GM19043 (cell line): ENCODE measurements around the gene ME3.
"Not testable (repeated sequence)": the region's sequence is repeated elsewhere in the genome, so short reads cannot be mapped to it uniquely, and the experiment has no call there.

Experiments
- ATAC-seq: cut with Tn5 transposase; IDR thresholded peaks from one replicate; pipeline ENCODE4 v1.9.1; 2021; ENCODE audit warnings: low read depth; ENCODE audit not compliant: unreplicated experiment

Gene ME3

DNA sequence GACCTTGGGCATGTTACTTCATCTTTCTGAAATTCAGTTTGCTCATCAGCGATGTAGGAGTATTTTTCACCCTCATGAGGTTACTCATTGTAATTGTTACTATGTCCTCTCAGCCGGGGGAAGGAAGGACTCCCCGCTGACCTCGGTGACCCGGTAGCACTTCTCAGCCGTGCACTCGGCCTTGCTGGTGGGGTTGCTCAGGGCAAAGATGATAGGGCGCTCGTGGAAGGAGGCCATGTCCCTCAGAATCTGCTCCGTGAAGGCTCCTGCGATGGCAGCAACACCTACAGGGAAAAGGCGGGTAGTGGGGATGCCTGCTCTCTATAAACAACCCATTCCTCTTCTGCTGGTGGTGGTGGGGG, 225.5 kb downstream of the ME3 start:
- no peak for ATAC-seq

DNA sequence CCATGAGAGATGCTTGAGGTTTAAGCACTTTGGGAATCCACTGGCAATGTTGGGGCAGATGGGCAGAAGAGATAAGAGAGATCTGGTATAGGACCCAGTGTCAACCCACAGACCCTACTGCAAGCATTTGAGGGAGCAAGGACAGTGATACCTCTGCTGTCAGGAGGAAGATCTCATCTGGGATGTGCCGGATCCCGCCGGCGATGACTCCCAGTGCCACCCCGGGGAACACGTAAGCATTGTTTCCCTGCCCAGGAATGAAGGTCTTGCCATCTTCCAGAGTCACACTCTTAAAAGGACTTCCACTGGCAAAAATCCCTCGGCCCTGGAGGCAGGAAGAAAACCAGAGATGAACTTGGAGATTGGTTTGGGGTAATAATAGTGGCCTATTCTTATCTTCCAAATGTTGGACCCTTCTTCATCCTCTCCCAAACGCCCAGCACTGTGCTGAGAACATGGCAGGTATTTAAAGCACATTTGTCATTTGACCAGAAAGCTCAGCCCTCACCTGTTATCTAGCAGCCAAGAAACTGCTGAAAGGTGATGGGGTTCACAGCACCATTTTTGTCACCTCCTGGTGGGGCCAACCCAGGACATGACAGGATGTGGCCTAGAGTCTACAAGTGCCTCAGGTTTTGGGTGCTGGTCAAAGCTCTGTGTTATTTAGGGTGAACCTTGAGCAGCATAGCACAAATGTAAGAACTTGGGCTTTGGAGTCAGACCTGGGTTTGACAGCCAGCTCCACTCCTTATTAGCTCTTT, 226.1 kb downstream of the ME3 start:
- no peak for ATAC-seq

DNA sequence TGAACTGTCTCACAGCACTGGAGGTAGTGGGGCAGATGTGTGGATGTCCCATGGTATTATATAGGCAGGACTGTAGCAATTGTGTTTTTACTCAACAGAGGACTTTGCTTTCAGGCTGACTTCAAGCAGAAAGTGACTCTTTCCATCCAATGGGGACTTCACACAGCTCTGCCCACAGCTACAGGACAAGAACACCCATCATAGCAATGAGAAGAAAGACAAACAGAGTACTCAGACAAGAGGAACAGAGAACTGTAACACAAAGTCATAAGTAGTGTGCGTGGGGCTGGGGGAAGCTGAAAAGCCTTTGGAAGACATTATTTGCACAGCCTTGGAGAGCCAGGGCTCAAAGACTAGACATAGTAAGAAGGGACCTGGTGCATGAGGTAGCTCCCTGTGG, 227.4 kb downstream of the ME3 start:
- ATAC-seq: no peak

DNA sequence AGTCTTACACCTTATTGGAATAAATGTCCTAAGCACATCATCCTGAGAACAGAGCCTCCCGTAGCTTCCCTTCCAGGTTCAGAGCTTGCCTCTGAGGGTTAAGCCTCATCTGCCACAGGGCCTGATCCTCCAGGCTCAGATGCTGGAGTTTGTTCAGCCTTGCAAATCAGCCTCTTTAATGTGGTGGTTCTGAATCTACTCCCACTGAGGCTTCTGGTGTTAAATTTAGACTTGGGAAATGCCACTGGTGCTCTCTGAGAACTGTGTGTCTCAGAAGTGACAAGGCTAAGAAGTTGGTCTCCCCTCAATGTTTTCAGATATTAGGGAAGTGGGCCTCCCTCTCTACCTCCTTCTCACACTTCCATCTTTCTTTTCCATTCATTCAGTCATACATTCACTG, 229.0 kb downstream of the ME3 start:
- no peak for ATAC-seq

DNA sequence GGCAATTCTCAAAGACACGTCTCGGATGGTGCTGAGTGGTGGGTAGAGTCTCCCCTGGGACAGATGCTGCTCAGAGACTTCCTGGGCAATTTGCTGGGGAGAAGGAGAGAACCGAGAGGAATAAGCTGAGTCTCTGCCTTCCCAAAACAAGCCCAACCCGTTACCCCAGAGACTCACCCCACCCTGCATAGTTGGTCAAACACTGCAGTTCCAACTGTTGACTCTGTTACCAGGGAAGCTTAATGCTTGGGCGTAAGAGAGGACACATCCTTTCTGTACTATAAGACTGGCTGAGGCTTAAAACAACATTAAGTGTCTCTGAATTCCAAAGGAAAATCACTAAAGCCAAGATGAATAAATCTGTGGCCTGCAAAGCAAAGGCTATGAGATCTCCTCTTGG, 229.6 kb downstream of the ME3 start:
- no peak for ATAC-seq

DNA sequence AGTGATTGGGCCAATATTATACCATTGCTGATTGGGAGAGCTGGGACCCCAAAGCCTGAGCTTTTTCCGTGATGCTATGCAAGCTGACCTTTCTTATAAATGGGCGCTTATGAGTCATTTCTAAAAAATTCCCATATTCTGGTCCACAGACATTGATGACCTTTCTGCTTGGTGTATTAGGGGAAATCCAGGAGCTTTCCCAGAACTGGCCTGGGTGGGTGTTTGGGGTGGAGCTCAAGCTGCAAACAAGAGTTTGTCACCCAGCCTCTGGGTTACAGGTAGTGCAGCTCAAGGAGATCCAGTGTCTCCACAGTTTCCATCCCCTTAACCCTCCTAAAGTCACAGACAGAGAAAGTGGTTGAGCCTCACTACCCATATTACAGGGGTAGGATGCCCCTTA, 230.0 kb downstream of the ME3 start:
- ATAC-seq: no peak

DNA sequence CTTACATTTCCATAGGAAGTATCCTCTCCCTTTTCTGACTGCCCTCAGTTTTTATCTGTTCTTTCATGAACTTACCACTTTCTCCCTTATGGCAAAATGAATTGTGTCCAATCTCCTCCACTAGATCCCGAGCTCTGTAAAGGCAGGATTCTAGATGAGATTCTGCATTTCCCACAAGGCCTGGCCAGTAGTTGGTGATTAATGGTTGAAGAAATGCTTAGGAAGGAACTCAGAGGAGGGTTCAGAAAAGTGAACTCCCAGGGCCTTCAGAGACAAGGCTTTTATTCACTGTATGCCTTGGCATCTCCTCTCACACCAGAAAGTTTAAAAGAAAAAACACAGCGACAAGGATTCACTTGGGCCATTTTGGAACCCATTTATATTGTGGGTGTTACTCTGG, 231.6 kb downstream of the ME3 start:
- no peak for ATAC-seq

DNA sequence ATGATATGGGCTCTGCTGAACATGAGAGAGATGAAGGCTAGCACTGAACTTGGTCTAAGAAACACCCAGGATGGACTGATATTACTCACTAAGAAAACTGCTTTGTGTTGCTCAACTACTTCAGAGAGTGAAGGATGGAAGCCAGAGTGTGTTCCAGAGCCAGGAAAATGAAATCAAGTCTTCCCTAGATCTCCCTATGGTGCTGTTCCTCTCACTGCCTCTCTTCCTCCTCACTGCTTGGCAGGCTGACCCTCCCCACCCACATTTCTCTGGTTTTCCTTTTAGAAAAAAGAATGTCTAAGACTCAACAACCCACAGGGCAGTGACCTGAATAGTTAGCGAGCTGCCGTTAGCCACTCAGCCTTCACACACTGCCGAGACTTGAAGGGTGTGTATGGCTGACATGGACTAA, 232.1 kb downstream of the ME3 start:
- no peak for ATAC-seq

DNA sequence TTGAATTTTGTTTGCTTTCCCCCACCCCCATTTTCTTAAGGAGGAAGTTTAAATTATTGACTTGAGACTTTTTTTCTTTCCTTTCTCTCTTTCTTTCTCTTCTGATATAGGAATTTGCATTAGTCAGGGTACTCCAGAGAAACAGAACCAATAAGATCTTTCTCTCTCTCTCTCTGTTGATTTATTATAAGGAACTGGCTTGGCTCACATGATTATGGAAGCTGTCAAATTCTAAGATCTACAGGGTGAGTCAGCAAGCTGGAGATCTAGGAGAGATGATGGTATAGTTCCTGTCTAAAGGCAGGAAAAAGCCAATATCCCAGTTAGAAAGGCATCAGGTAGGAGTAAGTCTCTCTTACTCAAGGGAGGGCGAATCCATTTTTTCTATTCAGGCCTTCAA, 233.7 kb downstream of the ME3 start:
- no peak for ATAC-seq

DNA sequence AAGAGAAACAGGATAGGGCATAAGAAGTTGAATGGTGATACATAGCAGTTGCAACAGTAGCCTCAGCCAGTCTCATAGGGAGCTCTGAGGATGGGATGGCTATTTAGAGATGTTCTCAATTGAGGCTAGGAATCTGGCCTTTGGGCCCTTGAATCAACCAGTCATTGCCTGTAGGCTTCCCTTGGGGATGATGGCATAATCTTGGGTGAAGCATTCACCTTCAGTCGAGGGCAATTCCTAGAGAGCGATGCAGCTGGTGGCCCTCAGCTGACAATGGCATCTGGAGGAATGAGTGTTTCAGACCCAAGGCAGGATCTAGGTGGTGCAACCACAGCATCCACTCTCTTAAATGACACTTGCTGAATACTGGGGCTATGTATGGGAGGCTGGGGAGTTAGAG, 236.7 kb downstream of the ME3 start:
- ATAC-seq: no peak

DNA sequence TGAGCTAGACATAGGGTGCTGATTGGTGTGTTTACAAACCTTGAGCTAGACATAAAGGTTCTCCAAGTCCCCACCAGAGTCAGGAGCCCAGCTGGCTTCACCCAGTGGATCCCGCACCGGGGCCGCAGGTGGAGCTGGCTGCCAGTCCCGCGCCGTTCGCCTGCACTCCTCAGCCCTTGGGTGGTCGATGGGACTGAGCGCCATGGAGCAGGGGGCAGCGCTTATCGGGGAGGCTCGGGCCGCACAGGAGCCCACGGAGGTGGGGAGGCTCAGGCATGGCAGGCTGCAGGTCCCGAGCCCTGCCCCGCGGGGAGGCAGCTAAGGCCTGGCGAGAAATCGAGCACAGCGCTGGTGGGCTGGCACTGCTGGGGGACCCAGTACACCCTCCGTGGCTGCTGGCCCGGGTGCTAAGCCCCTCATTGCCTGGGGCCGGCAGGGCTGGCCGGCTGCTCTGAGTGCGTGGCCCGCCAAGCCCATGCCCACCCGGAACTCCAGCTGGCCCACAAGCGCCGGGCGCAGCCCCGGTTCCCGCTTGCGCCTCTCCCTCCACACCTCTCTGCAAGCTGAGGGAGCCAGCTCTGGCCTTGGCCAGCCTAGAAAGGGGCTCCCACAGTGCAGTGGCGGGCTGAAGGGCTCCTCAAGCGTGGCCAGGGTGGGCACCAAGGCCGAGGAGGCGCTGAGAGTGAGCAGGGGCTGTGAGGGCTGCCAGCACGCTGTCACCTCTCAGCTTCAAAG, 238.9 kb downstream of the ME3 start:
- not testable (repeated sequence) for ATAC-seq

DNA sequence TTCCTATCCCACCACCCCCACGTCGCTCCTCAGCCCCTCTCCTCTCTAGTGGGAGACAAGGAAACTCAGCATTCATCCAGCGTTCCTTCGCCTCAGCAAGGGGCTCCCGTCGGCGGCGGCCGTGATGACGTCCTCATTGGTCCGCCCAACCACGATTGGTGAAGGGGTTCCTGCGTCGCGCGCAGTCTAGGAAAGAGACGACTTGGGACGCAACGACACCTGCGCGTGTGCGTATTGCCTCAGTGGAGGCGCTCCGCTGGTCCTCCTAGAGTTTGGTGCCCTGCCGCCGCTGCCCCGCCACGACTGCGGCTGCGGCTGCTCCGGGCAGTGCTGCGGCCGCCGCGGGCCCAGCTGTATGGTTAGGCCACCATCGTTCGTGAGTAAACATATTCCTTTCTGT, 241.2 kb downstream of the ME3 start:
- ATAC-seq: no peak

DNA sequence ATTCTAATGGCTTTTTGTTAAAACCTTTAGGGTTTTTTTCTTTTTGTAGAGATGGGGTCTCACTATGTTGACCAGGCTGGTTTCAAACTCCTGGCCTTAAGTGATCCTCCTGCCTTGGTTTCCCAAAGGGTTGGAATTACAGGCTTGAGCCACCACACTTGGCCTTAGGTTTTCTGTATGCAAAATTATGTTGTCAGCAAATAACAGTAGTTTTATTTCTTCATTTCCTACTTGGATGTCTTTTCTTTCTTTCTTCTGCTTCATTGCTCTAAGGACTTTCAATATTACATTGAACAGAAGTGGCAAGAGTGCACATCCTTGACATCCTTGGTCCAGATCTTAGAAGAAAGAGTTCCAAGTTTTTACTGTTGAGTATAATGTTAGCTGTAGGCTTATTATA, 245.0 kb downstream of the ME3 start:
- no peak for ATAC-seq

DNA sequence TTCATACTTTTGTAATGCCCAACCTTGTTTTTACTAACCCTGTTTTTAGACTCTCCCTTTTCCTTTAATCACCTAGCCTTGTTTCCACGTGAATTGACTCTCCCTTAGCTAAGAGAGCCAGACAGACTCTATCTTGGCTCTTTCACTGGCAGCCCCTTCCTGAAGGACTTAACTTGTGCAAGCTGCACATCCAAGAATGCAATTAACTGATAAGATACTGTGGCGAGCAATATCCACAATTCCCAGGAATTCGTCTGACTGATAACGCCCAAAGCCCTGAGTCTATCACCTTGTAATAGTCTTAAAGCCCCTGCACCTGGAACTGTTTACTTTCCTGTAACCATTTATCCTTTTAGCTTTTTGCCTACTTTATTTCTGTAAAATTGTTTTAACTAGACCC, 248.9 kb downstream of the ME3 start:
- ATAC-seq: not testable (repeated sequence)

DNA sequence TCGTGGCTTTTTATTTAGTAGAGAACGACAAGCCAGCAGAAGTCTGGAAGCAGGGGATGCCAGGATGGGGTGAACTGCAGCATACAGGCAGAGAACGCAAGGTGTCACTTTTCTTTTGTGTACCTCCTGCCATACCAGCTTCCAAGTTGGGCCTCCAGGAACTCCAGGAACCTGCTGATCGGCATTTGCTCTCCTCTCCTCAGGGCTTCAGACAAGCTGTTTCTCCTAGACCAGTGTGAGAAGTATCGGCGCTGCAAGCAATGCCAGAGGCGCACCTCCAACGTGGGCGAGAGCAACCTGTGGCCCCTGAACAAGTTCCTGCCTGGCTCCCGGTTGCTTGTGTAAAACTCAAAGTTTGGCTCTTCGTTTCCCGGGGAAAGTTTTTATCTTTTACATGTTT, 250.0 kb downstream of the ME3 start:
- ATAC-seq: no peak

DNA sequence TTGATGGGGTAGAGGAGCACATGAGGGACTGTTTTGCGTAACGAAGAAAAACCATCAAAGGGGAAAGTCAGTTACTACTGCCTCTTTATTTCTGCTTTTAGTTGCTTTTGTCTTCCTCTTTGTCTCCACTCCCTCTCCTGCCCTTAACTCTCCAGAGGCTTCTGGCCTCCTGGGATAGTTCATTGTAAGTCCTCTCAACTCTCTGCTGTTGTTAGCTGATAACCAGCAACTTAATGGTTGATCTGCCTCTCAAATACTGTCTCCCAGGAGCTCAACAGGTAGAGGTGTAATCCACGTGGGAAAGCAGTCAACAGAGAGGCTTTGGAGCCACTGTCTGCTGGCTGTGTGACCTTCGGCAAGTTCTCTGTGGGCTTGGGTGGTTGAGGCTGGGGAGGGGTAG, 250.5 kb downstream of the ME3 start:
- no peak for ATAC-seq

DNA sequence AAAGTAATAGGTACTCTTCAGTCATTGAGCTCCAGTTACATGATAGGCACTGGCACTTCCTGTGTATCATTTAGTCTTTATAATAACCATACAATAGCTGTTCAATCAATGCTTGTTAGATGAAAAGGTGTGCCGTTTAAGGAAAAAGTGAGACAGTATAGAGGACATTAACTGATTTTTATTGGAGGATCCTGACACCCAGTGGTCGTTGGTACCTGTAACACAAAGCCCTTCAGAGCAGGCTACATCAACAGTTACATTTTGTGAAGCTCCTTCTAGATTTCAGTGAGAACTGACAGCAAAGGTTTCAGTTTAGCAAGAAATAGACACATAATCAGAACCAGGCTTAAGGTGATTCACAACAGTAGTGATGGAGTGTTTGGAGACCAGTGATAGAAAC, 253.5 kb downstream of the ME3 start:
- no peak for ATAC-seq

DNA sequence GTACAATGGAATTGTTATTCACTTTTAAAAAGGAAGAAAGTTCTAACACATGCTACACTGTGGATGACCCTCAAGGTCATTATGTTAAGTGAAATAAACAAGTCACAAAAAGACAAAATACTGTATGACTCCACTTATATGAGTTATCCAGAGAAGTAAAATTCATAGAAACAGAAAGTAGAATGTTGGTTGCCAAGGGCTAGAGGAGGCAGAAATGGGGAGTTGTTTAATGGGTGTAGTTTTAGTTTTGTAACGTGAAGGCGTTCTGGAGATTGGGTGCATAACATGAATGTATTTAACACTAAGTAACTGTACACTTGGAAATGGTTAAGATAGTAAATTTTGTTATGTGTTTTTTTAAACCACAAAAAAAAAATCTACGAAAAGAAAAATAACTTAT, 253.9 kb downstream of the ME3 start:
- ATAC-seq: no peak

DNA sequence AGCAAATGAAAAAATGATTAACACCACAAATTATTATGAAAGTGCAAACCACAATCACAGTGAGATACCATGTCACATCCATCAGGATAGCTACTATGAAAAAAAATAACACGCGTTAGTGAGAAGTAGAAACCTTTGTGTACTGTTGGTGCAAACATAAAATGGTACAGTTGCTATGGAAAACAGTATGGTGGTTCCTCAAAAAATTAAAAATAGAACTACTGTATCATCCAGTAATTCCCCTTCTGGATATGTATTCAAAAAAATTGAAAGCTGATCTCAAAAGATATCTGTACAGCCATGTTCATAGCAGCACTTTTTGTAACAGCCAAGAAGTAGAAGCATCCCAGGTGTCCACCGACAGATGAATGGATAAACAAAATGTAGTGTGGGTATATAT, 254.3 kb downstream of the ME3 start:
- no peak for ATAC-seq

DNA sequence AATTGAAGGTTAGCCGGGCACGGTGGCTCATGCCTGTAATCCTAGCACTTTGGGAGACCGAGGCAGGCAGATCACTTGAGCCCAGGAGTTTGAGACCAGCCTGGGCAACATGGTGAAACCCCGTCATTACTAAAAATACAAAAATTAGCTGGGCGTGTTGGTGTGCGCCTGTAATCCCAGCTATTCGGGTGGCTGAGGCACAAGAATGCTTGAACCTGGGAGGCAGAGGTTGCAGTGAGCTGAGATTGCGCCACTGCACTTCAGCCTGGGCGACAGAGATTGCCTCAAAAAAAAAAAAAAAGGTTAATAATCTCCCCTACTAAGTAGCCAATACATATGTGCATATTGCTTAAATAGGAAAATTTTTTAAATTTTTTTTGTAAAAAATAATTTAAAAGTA, 255.5 kb downstream of the ME3 start:
- not testable (repeated sequence) for ATAC-seq

DNA sequence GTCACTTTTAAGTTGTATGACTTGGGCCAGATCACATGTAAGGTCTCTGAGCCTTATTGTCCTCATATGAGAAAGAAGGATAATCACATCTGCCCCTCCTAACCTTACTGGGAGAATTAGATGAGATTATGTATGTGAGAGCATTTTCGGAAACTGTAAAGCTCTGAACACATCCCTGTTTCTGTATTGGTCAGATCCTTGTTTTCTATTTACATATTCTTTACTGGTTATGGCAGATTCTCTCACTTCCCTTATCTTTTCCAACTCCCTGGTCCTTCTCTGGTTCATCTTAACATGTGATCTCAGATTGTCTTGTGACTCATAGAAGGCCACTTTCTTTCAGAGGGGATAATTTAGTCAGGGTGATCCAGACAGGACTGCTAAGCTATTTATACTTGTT, 255.9 kb downstream of the ME3 start:
- no peak for ATAC-seq

DNA sequence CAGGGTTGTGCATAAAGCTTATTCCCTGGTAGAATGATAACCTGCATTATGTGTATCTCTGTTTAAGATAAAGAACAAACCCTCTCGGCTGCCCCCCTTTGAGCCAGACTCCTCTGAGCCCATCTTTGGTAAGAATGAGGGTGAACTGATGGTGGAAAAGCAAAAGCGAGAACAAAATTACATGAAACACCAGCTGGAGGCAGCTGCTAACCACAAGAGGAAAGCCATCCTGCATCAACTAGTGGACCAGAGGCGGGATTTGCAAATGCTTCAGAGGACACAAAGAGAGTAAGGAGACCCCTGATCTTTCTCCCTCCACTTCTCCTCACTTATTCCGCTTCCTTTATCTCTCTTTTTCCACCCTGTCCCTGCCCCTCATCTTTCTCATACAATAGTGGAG, 257.4 kb downstream of the ME3 start:
- ATAC-seq: no peak
